ENCODE data around the gene FAM221A. TPM values are rescaled to one million over a fixed set of nuclear protein-coding genes. Genes with fewer than 3 reads are reported as not detected.

FAM221A gene
- total and polyA plus RNA-seq, 11 donors, result 2.6 to 6.7 (median 3.4) TPM

DNA sequence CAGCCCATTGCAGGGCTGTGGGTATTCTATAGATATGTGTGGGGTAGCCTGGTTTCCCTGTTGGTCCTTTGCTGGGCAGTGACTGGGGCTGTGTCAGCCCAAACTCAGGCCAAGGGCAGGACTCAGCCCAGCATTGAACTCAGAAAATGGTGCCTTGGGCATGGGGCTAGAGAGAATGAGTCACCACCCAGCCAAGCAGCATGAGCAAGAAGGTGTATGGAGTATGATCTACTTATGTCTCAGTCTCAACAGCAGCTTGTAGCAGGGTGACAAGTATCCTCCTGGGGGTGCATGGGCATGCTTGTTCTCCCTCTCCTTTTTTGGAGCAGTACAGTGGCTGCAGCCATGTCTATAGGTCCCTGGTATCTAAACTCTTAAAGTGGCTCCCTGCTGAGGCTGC is 62.1 kb downstream of the FAM221A start:
- Histone ChIP-seq H3K9me3 (peaks cover 0 to 39% (median 26%) of the 10 kb centered on the region in 12 donors), H3K4me1 (no peaks in the 10 kb centered on the region), H3K27me3 (no peaks in the 10 kb centered on the region), H3K36me3 (no peaks in the 10 kb centered on the region), H3K4me3 (no peak overlapping the region), H3K27ac (no peak overlapping the region)
- intact Hi-C loops (cut with DNase I), result no loop called here
- DNase-seq, result no peak
- no peak for ATAC-seq
- TF ChIP-seq POLR2A (IDR thresholded peaks at IDR 0.05), result no peak
- TF ChIP-seq, protein P1, sequence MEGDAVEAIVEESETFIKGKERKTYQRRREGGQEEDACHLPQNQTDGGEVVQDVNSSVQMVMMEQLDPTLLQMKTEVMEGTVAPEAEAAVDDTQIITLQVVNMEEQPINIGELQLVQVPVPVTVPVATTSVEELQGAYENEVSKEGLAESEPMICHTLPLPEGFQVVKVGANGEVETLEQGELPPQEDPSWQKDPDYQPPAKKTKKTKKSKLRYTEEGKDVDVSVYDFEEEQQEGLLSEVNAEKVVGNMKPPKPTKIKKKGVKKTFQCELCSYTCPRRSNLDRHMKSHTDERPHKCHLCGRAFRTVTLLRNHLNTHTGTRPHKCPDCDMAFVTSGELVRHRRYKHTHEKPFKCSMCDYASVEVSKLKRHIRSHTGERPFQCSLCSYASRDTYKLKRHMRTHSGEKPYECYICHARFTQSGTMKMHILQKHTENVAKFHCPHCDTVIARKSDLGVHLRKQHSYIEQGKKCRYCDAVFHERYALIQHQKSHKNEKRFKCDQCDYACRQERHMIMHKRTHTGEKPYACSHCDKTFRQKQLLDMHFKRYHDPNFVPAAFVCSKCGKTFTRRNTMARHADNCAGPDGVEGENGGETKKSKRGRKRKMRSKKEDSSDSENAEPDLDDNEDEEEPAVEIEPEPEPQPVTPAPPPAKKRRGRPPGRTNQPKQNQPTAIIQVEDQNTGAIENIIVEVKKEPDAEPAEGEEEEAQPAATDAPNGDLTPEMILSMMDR (IDR thresholded peaks at IDR 0.05), result no peak

DNA sequence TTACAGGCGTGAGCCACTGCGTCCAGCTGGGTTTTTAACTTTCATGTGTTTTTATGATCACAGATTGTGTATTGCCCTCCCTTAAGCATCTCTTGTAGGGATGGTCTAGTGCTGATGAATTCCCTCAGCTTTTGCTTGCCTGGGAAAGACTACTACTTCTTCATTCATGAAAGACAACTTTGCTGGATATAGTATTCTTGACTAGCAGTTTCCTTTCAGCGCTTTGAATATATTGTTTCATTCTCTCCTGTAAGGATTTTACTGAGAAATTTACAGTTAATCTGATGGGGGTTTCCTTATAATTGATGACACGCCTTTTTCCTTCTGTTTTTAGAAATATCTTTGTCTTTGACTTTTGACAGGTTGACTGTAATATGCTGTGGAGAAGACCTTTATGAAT is 63.2 kb downstream of the FAM221A start:
- WGBS, 4 donors, result 87 to 92% (median 89%) methylated on average over 4 of the region's 4 CpGs
- no peaks in the 10 kb centered on the region for H3K4me1 ChIP-seq
- no peak overlapping the region for H3K27ac ChIP-seq
- DNase-seq, result no peak
- intact Hi-C loops (cut with DNase I), result no loop called here
- ATAC-seq, result no peak
- no peaks in the 10 kb centered on the region for H3K36me3 ChIP-seq
- no peaks in the 10 kb centered on the region for H3K27me3 ChIP-seq
- no peak overlapping the region for H3K4me3 ChIP-seq
- peaks cover 0 to 40% (median 26%) of the 10 kb centered on the region in 12 donors for H3K9me3 ChIP-seq
- TF ChIP-seq, protein P1 (IDR thresholded peaks at IDR 0.05), result no peak

DNA sequence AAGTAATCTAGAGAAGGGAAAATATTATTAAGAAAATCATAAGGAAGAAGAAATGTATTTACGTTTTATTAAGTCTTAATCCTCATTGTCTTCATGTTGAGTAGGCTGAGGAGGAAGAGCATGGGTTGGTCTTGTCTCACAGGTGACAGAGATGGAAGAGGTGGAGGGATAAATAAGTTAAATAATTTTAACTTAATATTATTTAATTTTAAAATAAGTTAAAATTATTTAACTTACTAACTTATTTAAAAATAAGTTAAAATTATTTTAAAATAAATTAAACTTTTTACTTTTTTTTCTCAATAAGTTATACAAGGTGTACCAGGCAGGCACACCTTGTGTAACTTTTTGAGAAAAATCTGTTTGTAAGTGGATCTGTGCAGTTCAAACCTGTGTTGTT is 66.6 kb downstream of the FAM221A start:
- 77 to 89% (median 83%) methylated on average over 1 of the region's 1 CpG for WGBS, 4 donors
- TF ChIP-seq, protein P1 (IDR thresholded peaks at IDR 0.05), result no peak
- no peak for TF ChIP-seq POLR2A (IDR thresholded peaks at IDR 0.05)
- H3K36me3 ChIP-seq, result no peaks in the 10 kb centered on the region
- H3K27ac ChIP-seq, result no peak overlapping the region
- H3K27me3 ChIP-seq, result no peaks in the 10 kb centered on the region
- no peaks in the 10 kb centered on the region for H3K4me1 ChIP-seq
- intact Hi-C loops (cut with DNase I), result no loop called here
- DNase-seq (no peak), ATAC-seq (no peak)
- H3K4me3 ChIP-seq, result no peak overlapping the region
- peaks cover 0 to 40% (median 25%) of the 10 kb centered on the region in 12 donors for H3K9me3 ChIP-seq

DNA sequence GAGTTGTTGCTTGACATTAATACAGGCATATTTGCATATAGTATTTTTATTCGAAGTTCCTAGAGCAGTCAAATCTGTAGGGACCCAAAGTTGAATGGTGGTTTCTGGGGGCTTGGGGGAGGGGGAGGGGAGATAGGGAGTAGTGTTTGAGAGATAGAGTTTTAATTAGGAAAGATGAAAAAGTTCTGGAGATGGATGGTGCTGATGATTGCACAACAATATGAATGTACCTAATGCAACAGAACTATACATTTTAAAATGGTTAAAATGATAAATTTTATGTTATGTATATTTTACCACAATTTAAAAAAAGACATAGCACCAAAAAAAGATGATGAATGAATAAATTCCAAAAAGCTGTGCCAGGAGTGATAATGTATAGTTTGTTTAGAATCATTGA is 71.9 kb downstream of the FAM221A start:
- no peak overlapping the region for H3K4me3 ChIP-seq
- H3K27ac ChIP-seq, result no peak overlapping the region
- ATAC-seq (no peak), DNase-seq (no peak)
- WGBS, 4 donors, result 67 to 75% (median 72%) methylated on average over 1 of the region's 1 CpG
- no peaks in the 10 kb centered on the region for H3K36me3 ChIP-seq
- no peaks in the 10 kb centered on the region for H3K4me1 ChIP-seq
- peaks cover 0 to 21% (median 0%) of the 10 kb centered on the region in 12 donors for H3K9me3 ChIP-seq
- TF ChIP-seq POLR2A (IDR thresholded peaks at IDR 0.05), result no peak
- TF ChIP-seq, protein P1 (IDR thresholded peaks at IDR 0.05), result no peak
- H3K27me3 ChIP-seq, result no peaks in the 10 kb centered on the region
- intact Hi-C loops (cut with DNase I), result no loop called here

Other genes starting within 250 kb of the FAM221A start
- 1 to 10 TPM in 2 of 9 donors, under 1 TPM in 3, not detected in 4; 0.27 to 2.2 (median 0.69) TPM for gene IGF2BP3, start 209.7 kb upstream of the FAM221A start, total RNA-seq
- gene IGF2BP3, start 209.7 kb upstream of the FAM221A start, polyA plus RNA-seq, result under 1 TPM in 1 of 2 donors, not detected in 1; 0.30 TPM
- gene TRA2A, start 148.2 kb upstream of the FAM221A start, total RNA-seq, result 10 to 100 TPM; 13.2 to 55.7 (median 30.6) TPM
- gene TRA2A, start 148.2 kb upstream of the FAM221A start, polyA plus RNA-seq, result 10 to 100 TPM; 32.5 to 37.6 TPM
- gene CCDC126, start 82.8 kb upstream of the FAM221A start, total RNA-seq, result 10 to 100 TPM in 4 of 9 donors, 1 to 10 TPM in 5; 4.7 to 13.7 (median 9.9) TPM
- gene CCDC126, start 82.8 kb upstream of the FAM221A start, polyA plus RNA-seq, result 1 to 10 TPM; 4.2 to 9.6 TPM
- gene STK31, start 30.0 kb downstream of the FAM221A start, total RNA-seq, result under 1 TPM in 5 of 9 donors, not detected in 4; 0.11 to 0.84 (median 0.23) TPM
- gene STK31, start 30.0 kb downstream of the FAM221A start, polyA plus RNA-seq, result under 1 TPM in 1 of 2 donors, not detected in 1; 0.15 TPM

Measured in heart left ventricle (tissue), 16 donors.